ENCODE measurements around the gene CRELD2. TPM values are rescaled to one million over a fixed set of nuclear protein-coding genes. Genes with fewer than 3 reads are reported as not detected.

The CRELD2 gene
- total and polyA plus RNA-seq, 2 of the 13 experiments (the other 11 are each of a cell fraction or from before 2014, with no cell fraction given), result 17.2 to 44.7 TPM

DNA sequence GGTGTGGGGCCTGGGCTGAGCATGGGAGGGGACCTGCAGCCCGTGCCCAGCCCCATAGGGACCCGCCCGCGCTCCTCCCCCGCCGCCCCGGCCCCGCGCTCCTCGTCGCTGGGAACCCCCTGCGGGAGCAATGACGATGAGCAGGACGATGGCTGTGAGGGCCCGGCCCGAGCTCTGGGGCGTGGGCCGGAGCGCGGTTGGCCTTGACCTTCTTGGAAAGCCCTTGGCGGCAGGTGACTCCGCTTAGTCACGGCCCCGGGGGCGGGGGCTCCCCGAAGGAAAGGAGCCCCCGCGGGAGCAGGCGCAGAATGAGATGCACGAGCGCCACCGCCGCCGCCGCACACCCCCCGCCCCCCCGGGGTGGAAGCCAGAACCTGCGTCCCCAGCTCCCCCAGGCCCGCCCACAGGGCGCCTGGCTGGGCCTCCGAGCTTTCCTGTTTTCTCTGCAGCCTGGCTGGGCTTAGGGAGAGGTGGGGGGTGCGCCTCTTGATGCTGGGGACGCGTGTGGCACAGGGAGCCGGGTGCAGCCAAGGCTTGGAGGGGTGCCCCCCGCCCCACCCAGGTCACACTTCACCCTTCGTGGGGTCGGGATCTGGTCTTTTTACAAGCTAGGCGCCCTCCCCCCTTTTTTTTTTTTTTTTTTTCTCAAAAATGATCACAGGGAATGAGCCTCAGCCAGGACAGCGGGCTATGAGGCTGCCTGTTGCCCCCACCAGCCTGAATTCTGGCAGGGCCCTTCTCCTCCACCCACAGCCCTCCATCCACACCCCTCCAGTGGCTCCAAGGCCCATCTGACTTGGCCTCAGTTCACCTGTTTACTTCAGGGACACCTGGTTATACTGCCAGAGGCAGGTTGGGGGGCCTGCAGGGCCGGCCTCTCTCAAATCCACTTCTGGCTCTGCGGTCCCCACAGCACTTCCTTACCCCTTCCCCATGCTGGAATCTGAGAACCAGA, 17.9 kb downstream of the CRELD2 start (continued):
- TF ChIP-seq LCORL (IDR thresholded peaks at IDR 0.05), result no peak
- peak; percentile 74; the same call in 1 of the 2 replicates for TF ChIP-seq LCORL (CRISPR knock-in tag; IDR thresholded peaks at IDR 0.05)
- 0 out of 2 replicates have a peak, but pooled peaks have one; percentile 44 for TF ChIP-seq ZNF296 (CRISPR knock-in tag; conservative IDR thresholded peaks at IDR 0.05)
- TF ChIP-seq ZBTB34 (CRISPR knock-in tag; IDR thresholded peaks at IDR 0.05), result no peak
- no peak for TF ChIP-seq ZFP62 (CRISPR knock-in tag; IDR thresholded peaks at IDR 0.05)
- TF ChIP-seq, protein P1, sequence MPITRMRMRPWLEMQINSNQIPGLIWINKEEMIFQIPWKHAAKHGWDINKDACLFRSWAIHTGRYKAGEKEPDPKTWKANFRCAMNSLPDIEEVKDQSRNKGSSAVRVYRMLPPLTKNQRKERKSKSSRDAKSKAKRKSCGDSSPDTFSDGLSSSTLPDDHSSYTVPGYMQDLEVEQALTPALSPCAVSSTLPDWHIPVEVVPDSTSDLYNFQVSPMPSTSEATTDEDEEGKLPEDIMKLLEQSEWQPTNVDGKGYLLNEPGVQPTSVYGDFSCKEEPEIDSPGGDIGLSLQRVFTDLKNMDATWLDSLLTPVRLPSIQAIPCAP (CRISPR knock-in tag; IDR thresholded peaks at IDR 0.05; ENCODE audit: low read depth), result no peak
- no peak for TF ChIP-seq ZNF552 (CRISPR knock-in tag; IDR thresholded peaks at IDR 0.05; ENCODE audit: borderline replicate concordance)
- no peak for TF ChIP-seq SSRP1 (CRISPR knock-in tag; IDR thresholded peaks at IDR 0.05)
- peak; percentile 64 for TF ChIP-seq FOXA3 (CRISPR knock-in tag; IDR thresholded peaks at IDR 0.05)
- TF ChIP-seq HNRNPL (IDR thresholded peaks at IDR 0.05; ENCODE audit: low read depth, low read length), result no peak
- no peak for TF ChIP-seq ZBTB37 (CRISPR knock-in tag; IDR thresholded peaks at IDR 0.05)
- TF ChIP-seq AFF4 (CRISPR knock-in tag; IDR thresholded peaks at IDR 0.05), result no peak
- peak; percentile 33; the same call in 1 of the 2 replicates for TF ChIP-seq RCOR2 (CRISPR knock-in tag; IDR thresholded peaks at IDR 0.05)
- peak; percentile 50; the same call in 1 of the 2 replicates for TF ChIP-seq ZBTB38 (CRISPR knock-in tag; IDR thresholded peaks at IDR 0.05)
- peak; percentile 75 for TF ChIP-seq TEAD3 (CRISPR knock-in tag; optimal IDR thresholded peaks at IDR 0.05; ENCODE audit: borderline replicate concordance)
- no peak for TF ChIP-seq ZSCAN31 (CRISPR knock-in tag; IDR thresholded peaks at IDR 0.05; ENCODE audit: low read depth)
- no peak for TF ChIP-seq MTF1 (CRISPR knock-in tag; IDR thresholded peaks at IDR 0.05)
- TF ChIP-seq, protein P2, sequence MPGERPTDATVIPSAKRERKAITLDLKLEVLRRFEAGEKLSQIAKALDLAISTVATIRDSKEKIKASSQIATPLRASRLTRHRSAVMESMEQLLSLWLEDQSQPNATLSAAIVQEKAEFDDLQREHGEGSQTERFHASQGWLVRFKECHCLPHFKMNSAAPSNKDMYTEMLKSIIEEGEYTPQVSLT (CRISPR knock-in tag; IDR thresholded peaks at IDR 0.05; ENCODE audit: borderline replicate concordance, low read depth), result no peak
- peak; percentile 68 for TF ChIP-seq GATAD1 (CRISPR knock-in tag; IDR thresholded peaks at IDR 0.05)
- TF ChIP-seq MXD3 (CRISPR knock-in tag; IDR thresholded peaks at IDR 0.05), result 0 out of 2 replicates have a peak, but pooled peaks have one; percentile 58

All from HepG2 (cell line).